Bronchial epithelial cell (primary cell): ENCODE measurements around the gene SCD5. TPM values are rescaled to one million over a fixed set of nuclear protein-coding genes. Genes with fewer than 3 reads are reported as not detected.

Experiments
- DNase-seq: peaks from one replicate; pipeline ENCODE4 v3.0.0-alpha.2; 2010; ENCODE audit warnings: low read depth
- FAIRE-seq: peaks from 2 replicates; lab custom pipeline; 2011; peaks lifted over from hg19 to GRCh38; lab: Jason Lieb, UNC
- H3K27me3 ChIP-seq: 2 replicates; pipeline ENCODE4 v1.5.1; 2011; ENCODE audit warnings: low read length; ENCODE audit not compliant: control insufficient read depth, insufficient read depth
- H3K36me3 ChIP-seq: 2 replicates; pipeline ENCODE4 v1.5.1; 2011; ENCODE audit warnings: low read length; ENCODE audit not compliant: control insufficient read depth, insufficient read depth
- H3K4me3 ChIP-seq: 2 replicates; pipeline ENCODE4 v1.5.1; 2011; ENCODE audit warnings: mild to moderate bottlenecking, low read depth, low read length, control low read depth
- total RNA-seq: library from RNA; depleted of rRNA; stranded (reverse); fragments of >200 nt; gene quantifications from 2 replicates; pipeline ENCODE4 v1.2.1, GENCODE V29; 2014
- TF ChIP-seq, protein P1 (sequence below): IDR thresholded peaks from 2 replicates; pipeline ENCODE4 v1.5.1; 2011; ENCODE audit warnings: mild to moderate bottlenecking, moderate library complexity, low read length, control low read depth, inconsistent platforms; ENCODE audit not compliant: insufficient read depth, severe bottlenecking

The SCD5 gene
- total RNA-seq, 1 donor from 2014 or later = 1.3 TPM

DNA sequence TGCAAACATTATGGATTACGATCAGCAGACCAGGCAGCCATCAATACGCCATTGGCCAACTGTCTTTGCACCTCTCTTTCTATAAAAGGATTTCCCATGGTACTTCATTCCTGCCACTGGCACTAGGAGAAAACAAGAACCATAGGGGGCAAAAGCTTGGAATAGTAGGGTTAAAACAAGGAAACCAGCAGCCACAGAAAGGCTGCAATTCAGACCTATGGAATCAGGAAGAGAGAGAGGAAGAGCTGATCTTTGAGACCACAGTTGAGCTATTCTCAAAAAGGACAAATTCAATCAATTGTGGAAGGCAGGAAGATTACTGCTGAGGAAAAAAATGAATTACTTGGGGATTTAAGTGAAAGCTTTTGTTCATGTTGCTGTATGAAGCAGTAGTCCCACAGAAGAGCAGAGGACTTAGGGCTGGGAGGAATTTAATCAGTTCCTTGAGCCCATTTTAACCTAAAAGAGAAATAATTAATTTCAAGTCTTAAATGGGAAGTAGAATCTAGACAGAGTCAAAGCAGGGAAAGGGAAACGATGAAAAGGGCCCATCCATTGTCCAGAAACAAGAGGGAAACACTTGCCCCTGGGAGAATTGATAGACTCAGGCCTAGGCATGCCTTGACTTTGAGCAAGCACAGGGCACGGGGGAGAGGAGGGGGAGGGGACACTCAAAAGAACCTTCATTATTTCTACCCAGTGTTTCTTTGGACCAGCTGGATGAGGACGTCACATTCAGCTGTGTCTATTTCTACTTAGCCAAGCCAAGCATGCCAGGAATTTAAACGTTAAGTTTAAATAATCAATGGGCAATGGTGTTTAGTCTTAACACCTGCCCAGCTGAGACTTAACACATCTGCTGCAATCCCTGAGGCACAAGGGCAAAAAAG is 50.7 kb downstream of the SCD5 start:
- TF ChIP-seq, protein P1, sequence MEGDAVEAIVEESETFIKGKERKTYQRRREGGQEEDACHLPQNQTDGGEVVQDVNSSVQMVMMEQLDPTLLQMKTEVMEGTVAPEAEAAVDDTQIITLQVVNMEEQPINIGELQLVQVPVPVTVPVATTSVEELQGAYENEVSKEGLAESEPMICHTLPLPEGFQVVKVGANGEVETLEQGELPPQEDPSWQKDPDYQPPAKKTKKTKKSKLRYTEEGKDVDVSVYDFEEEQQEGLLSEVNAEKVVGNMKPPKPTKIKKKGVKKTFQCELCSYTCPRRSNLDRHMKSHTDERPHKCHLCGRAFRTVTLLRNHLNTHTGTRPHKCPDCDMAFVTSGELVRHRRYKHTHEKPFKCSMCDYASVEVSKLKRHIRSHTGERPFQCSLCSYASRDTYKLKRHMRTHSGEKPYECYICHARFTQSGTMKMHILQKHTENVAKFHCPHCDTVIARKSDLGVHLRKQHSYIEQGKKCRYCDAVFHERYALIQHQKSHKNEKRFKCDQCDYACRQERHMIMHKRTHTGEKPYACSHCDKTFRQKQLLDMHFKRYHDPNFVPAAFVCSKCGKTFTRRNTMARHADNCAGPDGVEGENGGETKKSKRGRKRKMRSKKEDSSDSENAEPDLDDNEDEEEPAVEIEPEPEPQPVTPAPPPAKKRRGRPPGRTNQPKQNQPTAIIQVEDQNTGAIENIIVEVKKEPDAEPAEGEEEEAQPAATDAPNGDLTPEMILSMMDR = no peak
- DNase-seq (peak; percentile 56), FAIRE-seq (no peak)
- Histone ChIP-seq H3K36me3 (no peaks in the 10 kb centered on the region), H3K4me3 (no peak overlapping the region), H3K27me3 (no peaks in the 10 kb centered on the region)

DNA sequence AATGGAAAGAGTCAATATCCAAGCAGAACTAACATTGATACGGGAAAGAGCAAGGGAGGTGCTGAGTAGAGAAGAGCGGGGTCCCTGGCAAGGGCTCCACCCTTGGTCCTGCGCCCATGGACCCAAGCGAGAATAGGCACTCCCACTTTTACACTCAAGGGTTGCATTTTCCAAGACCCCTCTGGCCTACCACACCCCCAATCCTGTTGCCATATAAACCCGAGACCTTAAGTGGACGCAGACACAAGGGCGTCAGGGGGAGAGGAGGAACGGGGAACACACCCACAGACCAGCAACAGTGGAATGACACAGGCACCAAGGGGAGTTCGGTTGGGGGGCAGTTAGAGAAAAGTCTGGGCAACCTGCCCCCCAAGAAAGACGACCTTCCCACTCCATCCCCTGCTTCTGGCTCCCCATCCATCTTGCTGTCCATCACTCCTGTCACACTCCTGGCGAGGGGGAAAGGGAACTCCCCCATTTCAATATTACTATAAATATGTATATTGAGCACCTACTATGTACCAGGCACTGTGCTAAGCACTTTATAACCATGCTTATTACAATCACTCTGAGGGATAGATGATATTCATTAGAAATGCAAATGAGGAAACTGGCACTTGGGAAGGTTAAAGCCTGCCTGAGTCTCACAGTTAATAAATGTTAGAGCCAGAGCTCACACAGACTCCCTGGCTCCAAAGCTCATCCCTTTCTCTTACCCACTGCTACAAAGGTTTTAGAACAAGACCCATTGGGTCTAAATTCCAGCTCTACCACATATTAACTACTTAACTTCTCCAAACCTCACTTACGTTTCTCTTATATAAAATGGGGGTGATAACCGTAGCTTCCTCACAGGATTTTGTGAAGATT is 51.7 kb downstream of the SCD5 start:
- Histone ChIP-seq H3K36me3 (no peaks in the 10 kb centered on the region), H3K4me3 (no peak overlapping the region), H3K27me3 (no peaks in the 10 kb centered on the region)
- TF ChIP-seq, protein P1 = no peak
- no peak for DNase-seq
- FAIRE-seq = no peak

DNA sequence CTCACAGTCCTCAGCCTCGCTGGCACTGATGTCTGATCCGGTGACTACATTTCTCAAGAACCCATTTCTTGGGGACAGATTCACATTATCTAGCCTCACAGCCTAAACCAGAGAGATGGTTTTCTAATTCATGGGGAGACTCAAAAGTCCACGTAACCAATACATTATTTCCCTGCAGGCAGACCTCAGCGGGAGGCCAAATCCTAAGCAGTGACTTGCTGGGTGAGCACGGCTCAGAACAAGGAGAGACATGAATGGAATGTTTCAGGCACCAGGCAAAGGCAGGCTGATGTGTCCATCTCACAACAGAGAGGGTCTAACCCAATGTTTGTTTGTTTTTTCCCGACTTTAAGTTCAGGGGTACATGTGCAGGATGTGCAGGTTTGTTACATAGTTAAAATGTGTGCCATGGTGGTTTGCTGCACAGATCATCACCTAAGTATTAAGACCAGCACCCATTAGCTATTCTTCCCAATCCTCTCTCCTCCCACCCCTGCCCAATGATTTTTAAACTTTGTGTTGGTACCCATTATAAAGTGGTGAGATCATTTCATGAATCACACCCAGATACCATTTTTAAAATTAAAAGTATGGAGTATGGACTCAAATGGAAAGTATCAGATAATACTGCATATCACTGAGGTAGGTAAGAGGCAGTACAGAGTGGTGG is 53.3 kb downstream of the SCD5 start:
- Histone ChIP-seq H3K36me3 (no peaks in the 10 kb centered on the region), H3K27me3 (no peaks in the 10 kb centered on the region), H3K4me3 (no peak overlapping the region)
- DNase-seq = peak; percentile 90
- no peak for FAIRE-seq
- TF ChIP-seq, protein P1 = no peak

DNA sequence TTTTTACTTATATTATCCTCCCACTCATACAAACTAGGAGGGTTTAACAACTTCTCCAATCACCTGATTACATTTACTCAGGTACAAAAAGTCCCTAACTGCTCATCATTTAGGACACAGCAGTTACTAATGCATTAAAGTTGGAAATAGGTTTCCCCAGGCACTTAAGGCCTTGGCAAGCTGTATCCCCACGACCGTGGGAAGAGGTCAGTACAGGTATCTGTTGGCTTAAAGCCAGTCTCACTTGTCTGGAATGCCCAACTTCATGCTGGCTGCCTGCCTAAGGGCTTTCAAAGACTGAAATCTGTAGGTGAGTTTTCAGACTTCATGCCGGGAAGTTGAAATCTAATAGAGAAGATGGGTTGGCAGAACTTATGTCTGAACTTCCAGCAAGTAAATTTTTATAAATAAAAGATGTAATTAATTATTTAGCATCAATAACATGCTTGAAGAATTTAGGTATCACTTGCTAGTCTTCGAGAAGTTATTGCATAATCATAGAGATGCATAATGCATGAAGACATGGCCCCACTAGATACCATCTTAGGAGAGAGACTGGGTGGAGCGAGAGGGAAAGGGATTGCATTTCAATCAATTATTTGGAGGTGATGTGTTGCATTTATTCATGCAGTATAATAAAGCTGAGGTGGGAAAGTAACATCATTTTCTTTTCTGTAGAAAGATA is 54.2 kb downstream of the SCD5 start:
- DNase-seq (peak; percentile 97), FAIRE-seq (no peak)
- no peaks in the 10 kb centered on the region for H3K27me3 ChIP-seq
- TF ChIP-seq, protein P1 = no peak
- H3K36me3 ChIP-seq = no peaks in the 10 kb centered on the region
- no peak overlapping the region for H3K4me3 ChIP-seq

DNA sequence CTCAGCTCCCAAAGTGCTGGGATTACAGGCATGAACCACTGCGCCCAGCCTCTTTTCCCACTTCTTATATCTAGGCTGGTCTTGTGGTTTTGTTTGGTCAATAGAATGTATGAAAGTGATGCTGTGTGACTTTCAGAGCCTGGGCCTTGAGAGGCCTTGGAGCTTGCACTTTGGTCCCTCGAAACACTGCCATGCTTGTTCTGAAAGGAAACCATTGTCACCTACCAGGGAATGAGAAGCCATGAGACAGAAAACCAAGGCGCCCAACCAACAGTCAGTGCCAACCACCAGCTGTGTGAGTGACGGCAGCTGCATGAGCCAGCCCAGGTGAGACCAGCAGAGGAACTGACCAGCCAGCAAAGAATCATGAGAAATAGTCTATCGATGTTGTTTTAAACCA is 57.4 kb downstream of the SCD5 start:
- DNase-seq (no peak), FAIRE-seq (no peak)
- Histone ChIP-seq H3K36me3 (no peaks in the 10 kb centered on the region), H3K4me3 (no peak overlapping the region), H3K27me3 (no peaks in the 10 kb centered on the region)
- TF ChIP-seq, protein P1 = no peak
